K562 (cell line): ENCODE data around the gene PRR15L. TPM values are rescaled to one million over a fixed set of nuclear protein-coding genes. Genes with fewer than 3 reads are reported as not detected.

Experiments used
- ATAC-seq: fragments of 200-7000 bp; cut with Tn5 transposase; 3 replicates; pipeline ENCODE4 v1.9.1; 2020; ENCODE audit warnings: moderate library complexity
- BruUV-seq: library from RNA; stranded (reverse); fragments of 400-500 nt; replicated peaks from 2 replicates; lab custom pipeline; 2021; lab: Mats Ljungman, UMichigan
- CTCF ChIA-PET: fragments of 300-600 bp; formaldehyde crosslinking; extraction: SDS; loops from one replicate; lab custom pipeline; 2021; ENCODE audit warnings: low intra/inter-chr PET ratio; lab: Yijun Ruan, JAX
- POLR2A ChIA-PET: fragments of 300-600, 350-650 bp; sonication (Branson Sonifier 250); formaldehyde crosslinking; extraction: SDS; loops from one replicate; lab custom pipeline; 2021; ENCODE audit warnings: antibody characterized with exemption, inconsistent platforms; lab: Yijun Ruan, JAX
- DNase-seq, 4 experiments: peaks; one replicate each; pipeline versions ENCODE4 v3.0.0 to v3.0.0-alpha.2; 2011 to 2018; ENCODE audit warnings: low spot score in 3 of 4, mixed read lengths in 3 of 4; ENCODE audit errors: extremely low read depth in 1 of 4
- FAIRE-seq: peaks from 2 replicates; lab custom pipeline; 2011; peaks lifted over from hg19 to GRCh38; lab: Jason Lieb, UNC
- H2AFZ ChIP-seq: 2 replicates; pipeline ENCODE4 v1.6.0; 2011; ENCODE audit warnings: low read depth, low read length, control low read depth, inconsistent platforms
- H3K27ac ChIP-seq: fragments of 200-600 bp; 3 replicates; pipeline ENCODE4 v1.8.0; 2011; ENCODE audit warnings: low read depth, mild to moderate bottlenecking, control low read depth, inconsistent platforms, low read length, moderate library complexity, mixed read lengths; ENCODE audit errors: extremely low read depth
- H3K27me3 ChIP-seq, 2 experiments: fragments of 300-600 bp in 1 of 2; 2 replicates in 1 of 2; 3 replicates in 1 of 2; pipeline versions ENCODE4 v1.6.0 to v1.8.0; 2011; ENCODE audit warnings: inconsistent platforms in 2 of 2, low read length in 2 of 2, mild to moderate bottlenecking in 1 of 2, mixed read lengths in 1 of 2, moderate library complexity in 1 of 2; ENCODE audit not compliant: control insufficient read depth in 2 of 2, insufficient read depth in 2 of 2
- H3K36me3 ChIP-seq: fragments of 300-600 bp; 3 replicates; pipeline ENCODE4 v1.8.0; 2011; ENCODE audit warnings: mild to moderate bottlenecking, low read length, inconsistent platforms; ENCODE audit not compliant: control insufficient read depth, insufficient read depth
- H3K4me1 ChIP-seq, 2 experiments: fragments of 200-600 bp in 1 of 2; replicated peaks in 1 of 2; 2 replicates in 1 of 2; 3 replicates in 1 of 2; pipeline versions ENCODE4 v1.5.1 to v1.8.0; 2011; ENCODE audit warnings: inconsistent platforms in 2 of 2, low read length in 2 of 2, mild to moderate bottlenecking in 1 of 2, mixed read lengths in 1 of 2, moderate library complexity in 1 of 2; ENCODE audit not compliant: control insufficient read depth in 2 of 2, insufficient read depth in 2 of 2
- H3K4me2 ChIP-seq: 2 replicates; pipeline ENCODE4 v1.6.1; 2011; ENCODE audit warnings: low read length, control low read depth, inconsistent platforms, mixed read lengths; ENCODE audit not compliant: insufficient read depth
- H3K4me3 ChIP-seq: fragments of 200-600 bp; sonication (generic), shearing (Covaris generic); 2 replicates; pipeline ENCODE4 v1.5.1; 2016; ENCODE audit warnings: control low read depth, inconsistent platforms
- H3K79me2 ChIP-seq: fragments of 200-600 bp; 3 replicates; pipeline ENCODE4 v1.8.0; 2011; ENCODE audit warnings: low read length, inconsistent platforms; ENCODE audit not compliant: control insufficient read depth, insufficient read depth
- H3K9ac ChIP-seq, 2 experiments: 2 replicates each; pipeline versions ENCODE4 v1.6.0 to v1.6.1; 2011; ENCODE audit warnings: low read depth in 2 of 2, low read length in 2 of 2, control low read depth in 1 of 2, inconsistent platforms in 1 of 2, mild to moderate bottlenecking in 1 of 2, mixed read lengths in 1 of 2; ENCODE audit not compliant: insufficient read depth in 1 of 2
- H3K9me1 ChIP-seq: one replicate; pipeline ENCODE4 v1.6.0; 2011; ENCODE audit warnings: inconsistent platforms, mild to moderate bottlenecking, low read length, moderate library complexity; ENCODE audit not compliant: control insufficient read depth, insufficient read depth
- H3K9me3 ChIP-seq: replicated peaks from 2 replicates; pipeline ENCODE4 v1.5.1; 2011; ENCODE audit warnings: low read depth, low read length, inconsistent platforms; ENCODE audit not compliant: control insufficient read depth, insufficient read depth
- H4K20me1 ChIP-seq: replicated peaks from 2 replicates; pipeline ENCODE4 v1.6.1; 2011; ENCODE audit warnings: low read length, inconsistent platforms, mixed read lengths; ENCODE audit not compliant: control insufficient read depth, insufficient read depth
- BRD9 ChIP-seq: fragments of 450-650 bp; IDR thresholded peaks from 2 replicates; pipeline ENCODE4 v1.6.1; 2018; ENCODE audit warnings: low read depth; ENCODE audit not compliant: partially characterized antibody
- CBFB ChIP-seq: sonication (generic); formaldehyde crosslinking; IDR thresholded peaks from 2 replicates; pipeline ENCODE4 v1.4.0; 2020; ENCODE audit warnings: mild to moderate bottlenecking, missing genetic modification reagents
- CBX1 ChIP-seq: sonication (generic); IDR thresholded peaks from 2 replicates; pipeline ENCODE4 v1.6.1; 2016; ENCODE audit warnings: antibody characterized with exemption, low read depth, mild to moderate bottlenecking
- FOSL1 ChIP-seq: fragments of 200-800 bp; sonication (Bioruptor generic); conservative IDR thresholded peaks from 2 replicates; pipeline ENCODE4 v1.6.1; 2016; ENCODE audit warnings: missing genetic modification characterization, missing compliant biosample characterization
- GATAD2A ChIP-seq: fragments of 450-650 bp; IDR thresholded peaks from 2 replicates; pipeline ENCODE4 v1.6.1; 2017
- HCFC1 ChIP-seq: IDR thresholded peaks from 2 replicates; pipeline ENCODE4 v1.6.1; 2012; ENCODE audit warnings: low read depth, low read length, improper control_type of control experiment
- HDAC1 ChIP-seq, 2 experiments: fragments of 450-650 bp; IDR thresholded peaks; 2 replicates each; pipeline ENCODE4 v1.6.1; 2016 to 2017; ENCODE audit warnings: inconsistent platforms in 1 of 2, mild to moderate bottlenecking in 1 of 2, moderate library complexity in 1 of 2
- RB1 ChIP-seq: fragments of 450-650 bp; IDR thresholded peaks from 2 replicates; pipeline ENCODE4 v1.6.1; 2017; ENCODE audit warnings: low read depth, mild to moderate bottlenecking
- RBM14 ChIP-seq: fragments of 200-400 bp; formaldehyde crosslinking; IDR thresholded peaks from 2 replicates; pipeline ENCODE4 v1.6.1; 2018; ENCODE audit warnings: low read depth, mild to moderate bottlenecking, low read length, moderate library complexity, borderline replicate concordance; ENCODE audit not compliant: insufficient read depth
- SMAD4 ChIP-seq: fragments of 250-450 bp; sonication (Bioruptor Pico); conservative IDR thresholded peaks from 2 replicates; pipeline ENCODE4 v1.8.0; 2021; ENCODE audit warnings: inconsistent platforms, mild to moderate bottlenecking, moderate library complexity
- SPI1 ChIP-seq: IDR thresholded peaks from 2 replicates; pipeline ENCODE4 v1.6.1; 2011; ENCODE audit warnings: low read depth, low read length, control low read depth, borderline replicate concordance
- SRSF9 ChIP-seq: fragments of 200-400 bp; formaldehyde crosslinking; IDR thresholded peaks from 2 replicates; pipeline ENCODE4 v1.6.1; 2017; ENCODE audit warnings: low read depth, low read length, borderline replicate concordance
- TAF15 ChIP-seq: fragments of 200-400 bp; formaldehyde crosslinking; IDR thresholded peaks from 2 replicates; pipeline ENCODE4 v1.6.1; 2017; ENCODE audit warnings: mild to moderate bottlenecking, low read depth, low read length, moderate library complexity
- USF1 ChIP-seq: sonication (generic); formaldehyde crosslinking; IDR thresholded peaks from 2 replicates; pipeline ENCODE4 v1.9.0; 2022; ENCODE audit warnings: mild to moderate bottlenecking, missing genetic modification reagents
- WGBS: fragments of 100-300 bp; shearing (Covaris generic); methylation state at CpG from one replicate; pipeline ENCODE4 v1.1.6; 2016; ENCODE audit warnings: low coverage, mixed read lengths; ENCODE audit not compliant: insufficient coverage; ENCODE audit errors: missing lambda C conversion rate; 5-methylcytosine and 5-hydroxymethylcytosine counted together
- in situ Hi-C: fragments of 300-500 bp; cut with MboI; formaldehyde crosslinking; loops from 4 replicates; pipeline ENCODE4 v1.15.0; 2018; ENCODE audit warnings: inconsistent platforms, mixed read lengths
- intact Hi-C: fragments of 100-400 bp; cut with micrococcal nuclease; formaldehyde crosslinking; loops from 2 replicates; pipeline ENCODE4 v1.14.2; 2022
- polyA plus RNA-seq, 8 experiments: library from polyadenylated mRNA; depleted of rRNA in 4 of 8; stranded (reverse) in 5 of 8; unstranded in 3 of 8; fragments of >200 nt; fragmentation: Nextera tagmentation in 2 of 8; fragmentation: Illumina TruSeq in 1 of 8; extraction: Ambion mirVana in 2 of 8; extraction: Trizol in 1 of 8; gene quantifications; 2 replicates each; pipeline versions ENCODE4 v1.2.1 to v1.2.3, GENCODE V29; 2011 to 2014; ENCODE audit warnings: inconsistent platforms in 1 of 8, missing spikeins in 1 of 8
- total RNA-seq, 7 experiments: library from RNA; depleted of rRNA in 6 of 7; stranded (reverse); fragments of >200 nt in 6 of 7; fragmentation: Illumina TruSeq in 2 of 7; extraction: Trizol in 2 of 7; gene quantifications; 2 replicates each; pipeline versions ENCODE4 v1.2.1 to v1.2.3, GENCODE V29; 2011 to 2021; ENCODE audit warnings: low replicate concordance in 1 of 7
- TF ChIP-seq, protein P1 (sequence below): fragments of 250-450 bp; sonication (Bioruptor Pico); IDR thresholded peaks from 2 replicates; pipeline ENCODE4 v1.5.0; 2021; ENCODE audit warnings: mild to moderate bottlenecking, borderline replicate concordance
- TF ChIP-seq, protein P2 (sequence below): fragments of 200-800 bp; sonication (Bioruptor generic); IDR thresholded peaks from 2 replicates; pipeline ENCODE4 v1.6.1; 2017; ENCODE audit warnings: missing genetic modification characterization, missing compliant biosample characterization

Gene PRR15L
- total and polyA plus RNA-seq, 9 of the 15 experiments (the other 6 are each of a cell fraction or from before 2014, with no cell fraction given): 0.03 TPM; not detected in 8

- TF ChIP-seq, protein P1, sequence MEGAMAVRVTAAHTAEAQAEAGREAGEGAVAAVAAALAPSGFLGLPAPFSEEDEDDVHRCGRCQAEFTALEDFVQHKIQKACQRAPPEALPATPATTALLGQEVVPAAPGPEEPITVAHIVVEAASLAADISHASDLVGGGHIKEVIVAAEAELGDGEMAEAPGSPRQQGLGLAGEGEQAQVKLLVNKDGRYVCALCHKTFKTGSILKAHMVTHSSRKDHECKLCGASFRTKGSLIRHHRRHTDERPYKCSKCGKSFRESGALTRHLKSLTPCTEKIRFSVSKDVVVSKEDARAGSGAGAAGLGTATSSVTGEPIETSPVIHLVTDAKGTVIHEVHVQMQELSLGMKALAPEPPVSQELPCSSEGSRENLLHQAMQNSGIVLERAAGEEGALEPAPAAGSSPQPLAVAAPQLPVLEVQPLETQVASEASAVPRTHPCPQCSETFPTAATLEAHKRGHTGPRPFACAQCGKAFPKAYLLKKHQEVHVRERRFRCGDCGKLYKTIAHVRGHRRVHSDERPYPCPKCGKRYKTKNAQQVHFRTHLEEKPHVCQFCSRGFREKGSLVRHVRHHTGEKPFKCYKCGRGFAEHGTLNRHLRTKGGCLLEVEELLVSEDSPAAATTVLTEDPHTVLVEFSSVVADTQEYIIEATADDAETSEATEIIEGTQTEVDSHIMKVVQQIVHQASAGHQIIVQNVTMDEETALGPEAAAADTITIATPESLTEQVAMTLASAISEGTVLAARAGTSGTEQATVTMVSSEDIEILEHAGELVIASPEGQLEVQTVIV (CRISPR knock-in tag): no peak
- TF ChIP-seq GATAD2A: no peak
Measured at GRCh38 chr17:48004983-48005382, 47.3 kb upstream of the PRR15L start (continued).

DNA sequence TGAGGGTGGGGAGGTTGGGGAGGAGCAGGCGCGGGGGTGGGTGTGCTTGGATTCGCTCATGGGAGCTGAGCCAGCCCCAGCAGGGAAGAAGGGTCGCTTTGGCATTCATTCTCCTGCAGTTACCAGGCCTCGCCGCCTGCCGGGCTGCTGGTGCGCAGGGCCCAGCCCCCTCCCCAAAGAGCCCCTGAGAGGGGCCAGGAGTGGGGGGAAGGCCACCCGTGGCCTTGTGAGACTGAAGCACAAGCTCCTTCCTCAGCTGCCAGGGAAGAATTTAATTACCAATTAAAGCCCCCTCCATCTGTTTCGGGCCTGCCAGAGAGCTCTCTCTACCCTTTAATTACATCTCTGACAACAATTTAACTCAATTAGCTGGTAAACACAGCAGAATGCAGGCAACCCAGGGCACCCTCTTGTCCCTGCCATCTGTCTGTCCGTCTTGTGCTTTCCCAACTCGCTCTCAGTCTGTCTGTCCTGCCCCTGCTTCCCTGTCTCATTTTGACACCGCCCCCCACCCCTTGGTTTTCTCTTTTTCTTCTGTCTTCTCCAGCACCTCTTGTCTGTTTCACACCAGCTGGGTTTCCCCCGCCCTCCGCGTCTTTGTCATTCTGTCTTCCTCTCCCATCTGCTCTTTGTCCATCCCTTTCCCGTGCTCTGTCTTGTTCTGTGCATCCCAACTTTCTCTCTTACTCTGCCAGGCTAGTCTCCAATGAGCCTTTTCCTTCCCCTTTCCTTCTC is 45.9 kb upstream of the PRR15L start:
- Histone ChIP-seq H2AFZ (peak overlapping the region; percentile 91), H3K4me2 (no peak overlapping the region), H4K20me1 (no peaks in the 10 kb centered on the region), H3K9me1 (no peaks in the 10 kb centered on the region), H3K27me3 (no peaks in the 10 kb centered on the region), H3K9me3 (no peaks in the 10 kb centered on the region), H3K4me3 (no peak overlapping the region), H3K79me2 (no peaks in the 10 kb centered on the region), H3K27ac (peak overlapping the region; percentile 87; the same call in 1 of the 3 replicates), H3K9ac (no peak overlapping the region), H3K36me3 (no peaks in the 10 kb centered on the region), H3K4me1 (peaks cover 15 to 20% of the 10 kb centered on the region in 2 experiments)
- 77% methylated on average over 6 of the region's 17 CpGs for WGBS
- TF ChIP-seq TAF15: no peak
- TF ChIP-seq CBX1: no peak
- TF ChIP-seq HDAC1 (IDR thresholded peaks at IDR 0.05): 0 out of 4 replicates have a peak, but pooled peaks of 1 of the 2 experiments have one; percentile 20
- TF ChIP-seq USF1 (CRISPR knock-in tag): no peak
- TF ChIP-seq SPI1: no peak
- TF ChIP-seq SMAD4: no peak
- no peak for TF ChIP-seq RBM14
- TF ChIP-seq, protein P2, sequence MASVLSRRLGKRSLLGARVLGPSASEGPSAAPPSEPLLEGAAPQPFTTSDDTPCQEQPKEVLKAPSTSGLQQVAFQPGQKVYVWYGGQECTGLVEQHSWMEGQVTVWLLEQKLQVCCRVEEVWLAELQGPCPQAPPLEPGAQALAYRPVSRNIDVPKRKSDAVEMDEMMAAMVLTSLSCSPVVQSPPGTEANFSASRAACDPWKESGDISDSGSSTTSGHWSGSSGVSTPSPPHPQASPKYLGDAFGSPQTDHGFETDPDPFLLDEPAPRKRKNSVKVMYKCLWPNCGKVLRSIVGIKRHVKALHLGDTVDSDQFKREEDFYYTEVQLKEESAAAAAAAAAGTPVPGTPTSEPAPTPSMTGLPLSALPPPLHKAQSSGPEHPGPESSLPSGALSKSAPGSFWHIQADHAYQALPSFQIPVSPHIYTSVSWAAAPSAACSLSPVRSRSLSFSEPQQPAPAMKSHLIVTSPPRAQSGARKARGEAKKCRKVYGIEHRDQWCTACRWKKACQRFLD (CRISPR knock-in tag): 0 out of 2 replicates have a peak, but pooled peaks have one; percentile 25
- no peak for TF ChIP-seq HCFC1
- no peak for TF ChIP-seq FOSL1 (tag)
- TF ChIP-seq SRSF9: no peak
- no peak for TF ChIP-seq CBFB (CRISPR knock-in tag)
- TF ChIP-seq RB1: no peak
- TF ChIP-seq BRD9: no peak
- FAIRE-seq (no peak), DNase-seq (no peak), ATAC-seq (no peak)
- in situ Hi-C loops: no loop called here
- intact Hi-C loops: no loop called here
- CTCF ChIA-PET: no interaction called here
- no TSS peak for BruUV-seq
- POLR2A ChIA-PET: interaction anchor here (0.7 to 1.8 kb wide), 6 partner anchors 9 to 67 kb away, joined by 3 to 8 read pairs (median 4); partner anchors contain the start of gene CDK5RAP3
